HG03342 (cell line): ENCODE data around the gene HMBS.

Experiments used
- ATAC-seq: cut with Tn5 transposase; IDR thresholded peaks from one replicate; pipeline ENCODE4 v1.9.1; 2021; ENCODE audit warnings: mild to moderate bottlenecking, moderate library complexity; ENCODE audit not compliant: unreplicated experiment

HMBS gene

DNA sequence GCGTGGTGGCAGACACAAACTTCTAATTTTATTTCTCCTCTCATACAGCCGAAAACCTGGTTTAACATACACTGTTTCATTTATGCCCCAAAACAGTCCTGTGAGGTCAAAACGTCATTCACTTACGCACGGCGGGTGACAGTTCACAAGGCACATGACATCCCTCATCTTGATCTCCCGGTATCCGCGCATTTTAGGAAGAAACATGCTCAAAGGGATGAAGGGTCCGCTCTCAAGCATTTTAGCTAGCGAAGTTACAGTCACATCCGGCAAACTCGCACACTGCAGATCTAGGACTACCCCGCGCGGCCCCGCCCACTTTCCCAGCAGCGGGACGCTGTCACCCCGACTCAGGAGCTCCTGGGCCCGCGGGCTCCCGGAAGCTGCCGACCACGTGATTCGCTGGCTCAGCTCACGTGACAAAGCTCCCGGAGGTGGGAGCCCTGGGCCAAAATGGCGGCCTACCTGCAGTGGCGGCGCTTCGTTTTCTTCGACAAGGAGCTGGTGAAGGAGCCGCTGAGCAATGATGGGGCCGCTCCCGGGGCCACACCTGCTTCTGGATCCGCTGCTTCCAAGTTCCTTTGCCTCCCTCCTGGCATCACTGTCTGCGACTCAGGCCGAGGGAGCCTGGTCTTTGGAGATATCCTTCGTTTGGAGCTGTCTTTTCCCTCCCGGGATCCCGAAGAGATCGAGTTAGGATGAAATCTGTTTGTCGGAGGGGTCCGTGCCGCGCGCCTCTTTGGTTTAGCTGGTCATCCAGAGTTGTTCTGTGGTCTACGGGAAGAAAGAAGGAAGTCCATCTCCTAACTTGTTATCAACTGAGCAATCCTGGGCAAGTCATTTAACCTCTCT is 17.1 kb upstream of the HMBS start, which contains the start of gene VPS11:
TSS of gene VPS11 (plus strand) at position 448 of the 852 bp plus-strand sequence. CDS start at position 454, 6 bp downstream.
- ATAC-seq = peak; percentile 91

DNA sequence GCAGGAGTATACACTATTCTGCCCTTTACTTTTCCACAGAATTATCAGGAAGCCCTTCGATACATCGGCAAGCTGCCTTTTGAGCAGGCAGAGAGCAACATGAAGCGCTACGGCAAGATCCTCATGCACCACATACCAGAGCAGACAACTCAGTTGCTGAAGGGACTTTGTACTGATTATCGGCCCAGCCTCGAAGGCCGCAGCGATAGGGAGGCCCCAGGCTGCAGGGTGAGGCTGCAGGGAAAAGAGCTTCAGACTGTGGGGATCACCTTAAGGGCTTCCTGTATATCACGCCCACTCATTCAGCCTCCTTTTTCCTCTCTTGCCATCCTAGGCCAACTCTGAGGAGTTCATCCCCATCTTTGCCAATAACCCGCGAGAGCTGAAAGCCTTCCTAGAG is 6.8 kb upstream of the HMBS start:
- no peak for ATAC-seq

DNA sequence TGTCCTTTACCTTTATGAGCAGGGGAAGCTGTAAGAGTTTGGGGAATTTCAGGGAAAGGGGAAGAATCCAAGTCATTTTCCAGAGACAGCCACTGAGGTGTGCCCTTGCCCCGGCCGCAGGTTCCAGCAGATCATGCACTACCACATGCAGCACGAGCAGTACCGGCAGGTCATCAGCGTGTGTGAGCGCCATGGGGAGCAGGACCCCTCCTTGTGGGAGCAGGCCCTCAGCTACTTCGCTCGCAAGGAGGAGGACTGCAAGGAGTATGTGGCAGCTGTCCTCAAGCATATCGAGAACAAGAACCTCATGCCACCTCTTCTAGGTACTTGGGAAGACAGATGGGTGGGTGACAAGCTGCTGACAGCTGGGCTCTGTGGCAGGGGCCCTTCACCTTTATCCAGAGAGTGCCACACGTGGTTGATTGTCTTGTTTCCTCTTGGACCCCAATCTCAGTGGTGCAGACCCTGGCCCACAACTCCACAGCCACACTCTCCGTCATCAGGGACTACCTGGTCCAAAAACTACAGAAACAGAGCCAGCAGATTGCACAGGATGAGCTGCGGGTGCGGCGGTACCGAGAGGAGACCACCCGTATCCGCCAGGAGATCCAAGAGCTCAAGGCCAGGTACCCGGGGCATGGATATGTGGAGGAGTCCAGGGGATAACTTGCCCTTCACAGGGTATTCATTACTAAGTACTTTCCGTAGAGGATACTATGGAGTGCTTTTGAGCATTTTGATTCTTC is 5.8 kb upstream of the HMBS start:
- no peak for ATAC-seq

GRCh38 chr11:119081682-119082260 is 2.9 kb upstream of the HMBS start:
- no peak for ATAC-seq

DNA sequence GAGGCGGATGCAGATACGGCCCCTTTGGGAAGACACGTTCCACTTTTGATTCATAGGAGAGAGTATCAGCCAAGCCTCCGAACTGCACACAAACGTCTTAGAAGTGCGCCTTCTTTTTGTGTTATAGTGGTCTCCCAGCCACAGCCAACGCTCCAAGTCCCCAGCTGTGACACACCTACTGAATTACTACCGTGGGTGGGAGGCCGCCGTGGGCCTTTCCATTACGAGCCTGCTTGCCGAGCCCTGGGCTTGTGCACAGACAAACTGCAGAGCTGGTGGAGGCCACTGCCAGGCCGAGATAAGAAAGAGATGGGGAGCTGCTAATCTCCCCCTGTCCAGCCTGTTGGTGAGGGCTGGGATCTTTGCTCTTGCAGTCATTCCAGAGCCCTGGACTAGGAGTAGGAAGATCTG is 761 bp downstream of the HMBS start:
- ATAC-seq = peak; percentile 5

DNA sequence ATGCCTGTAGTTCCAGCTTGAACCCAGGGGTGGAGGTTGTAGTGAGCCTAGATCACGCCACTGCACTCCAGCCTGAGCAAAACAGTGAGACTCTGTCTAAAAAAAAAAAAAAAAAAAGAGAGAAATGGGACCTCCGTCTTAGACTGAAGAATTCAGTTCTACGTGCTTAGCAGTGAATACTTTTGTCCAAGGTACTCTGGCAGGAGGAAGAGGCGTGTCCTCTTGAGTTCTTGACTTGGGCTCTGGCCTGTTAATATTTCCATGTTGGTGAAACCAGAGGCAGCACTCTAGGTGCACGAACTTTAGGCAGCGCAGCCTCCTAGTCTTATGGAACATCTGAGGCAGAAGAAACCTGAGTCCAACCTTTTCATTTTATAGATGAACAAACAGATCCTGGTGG is 2.4 kb downstream of the HMBS start:
- ATAC-seq = no peak

DNA sequence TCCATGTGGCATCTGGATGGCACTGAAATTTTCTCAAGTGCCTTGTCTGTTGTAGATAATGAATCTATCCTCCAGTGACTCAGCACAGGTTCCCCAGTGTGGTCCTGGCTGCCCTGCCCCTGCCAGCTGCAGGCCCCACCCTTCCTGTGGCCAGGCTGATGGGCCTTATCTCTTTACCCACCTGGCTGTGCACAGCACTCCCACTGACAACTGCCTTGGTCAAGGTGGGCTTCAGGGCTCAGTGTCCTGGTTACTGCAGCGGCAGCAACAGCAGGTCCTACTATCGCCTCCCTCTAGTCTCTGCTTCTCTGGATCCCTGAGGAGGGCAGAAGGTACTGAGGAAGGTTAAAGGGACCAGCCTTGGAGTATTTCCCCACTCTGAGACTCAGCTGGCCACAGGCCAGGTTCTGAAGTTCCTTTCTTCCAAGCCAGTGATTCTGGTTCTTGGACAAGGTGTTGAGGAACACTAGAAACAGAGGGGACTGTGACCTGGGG is 3.1 kb downstream of the HMBS start:
- no peak for ATAC-seq

GRCh38 chr11:119088406-119088805 is 3.7 kb downstream of the HMBS start:
- ATAC-seq = no peak

GRCh38 chr11:119089319-119089718 is 4.6 kb downstream of the HMBS start:
- no peak for ATAC-seq

- no peak for ATAC-seq
Observed at GRCh38 chr11:119091178-119091577, 6.5 kb downstream of the HMBS start.

DNA sequence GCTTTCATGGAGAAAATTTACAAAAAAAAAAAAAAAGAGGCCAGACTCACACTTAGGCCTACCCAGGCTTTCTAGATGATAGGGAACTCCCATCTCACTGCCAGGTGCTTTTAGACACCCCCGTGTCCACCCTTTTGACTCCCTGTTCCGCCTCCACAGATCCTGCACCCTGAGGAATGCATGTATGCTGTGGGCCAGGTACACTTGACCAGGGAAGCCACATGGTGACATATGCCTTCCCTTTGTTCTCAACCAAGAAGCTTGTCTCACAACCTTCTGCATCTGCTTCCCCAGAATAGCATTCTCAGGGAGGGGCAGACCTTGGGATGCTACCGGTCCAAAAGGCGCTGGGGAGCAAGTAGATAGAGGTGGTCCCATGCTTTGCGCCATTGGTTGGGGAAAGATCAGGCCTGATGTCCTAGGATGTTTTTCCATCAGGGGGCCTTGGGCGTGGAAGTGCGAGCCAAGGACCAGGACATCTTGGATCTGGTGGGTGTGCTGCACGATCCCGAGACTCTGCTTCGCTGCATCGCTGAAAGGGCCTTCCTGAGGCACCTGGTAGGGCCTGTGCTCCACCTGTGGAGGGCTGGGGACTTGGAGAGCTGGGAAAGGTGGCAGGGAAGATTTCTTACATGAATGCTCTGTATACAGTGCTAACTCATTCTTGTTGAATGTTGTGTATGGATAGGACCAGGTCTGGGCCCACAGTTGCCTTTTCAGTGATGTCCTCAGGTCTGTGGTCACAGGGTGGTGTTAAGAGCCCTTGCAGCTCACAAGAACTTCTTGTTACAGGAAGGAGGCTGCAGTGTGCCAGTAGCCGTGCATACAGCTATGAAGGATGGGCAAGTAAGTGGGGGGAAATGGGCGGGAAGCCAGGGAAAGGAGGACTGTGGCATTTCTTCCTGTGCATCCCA is 7.5 kb downstream of the HMBS start:
- no peak for ATAC-seq

- ATAC-seq = no peak
Observed at GRCh38 chr11:119092880-119093842, 8.5 kb downstream of the HMBS start.

DNA sequence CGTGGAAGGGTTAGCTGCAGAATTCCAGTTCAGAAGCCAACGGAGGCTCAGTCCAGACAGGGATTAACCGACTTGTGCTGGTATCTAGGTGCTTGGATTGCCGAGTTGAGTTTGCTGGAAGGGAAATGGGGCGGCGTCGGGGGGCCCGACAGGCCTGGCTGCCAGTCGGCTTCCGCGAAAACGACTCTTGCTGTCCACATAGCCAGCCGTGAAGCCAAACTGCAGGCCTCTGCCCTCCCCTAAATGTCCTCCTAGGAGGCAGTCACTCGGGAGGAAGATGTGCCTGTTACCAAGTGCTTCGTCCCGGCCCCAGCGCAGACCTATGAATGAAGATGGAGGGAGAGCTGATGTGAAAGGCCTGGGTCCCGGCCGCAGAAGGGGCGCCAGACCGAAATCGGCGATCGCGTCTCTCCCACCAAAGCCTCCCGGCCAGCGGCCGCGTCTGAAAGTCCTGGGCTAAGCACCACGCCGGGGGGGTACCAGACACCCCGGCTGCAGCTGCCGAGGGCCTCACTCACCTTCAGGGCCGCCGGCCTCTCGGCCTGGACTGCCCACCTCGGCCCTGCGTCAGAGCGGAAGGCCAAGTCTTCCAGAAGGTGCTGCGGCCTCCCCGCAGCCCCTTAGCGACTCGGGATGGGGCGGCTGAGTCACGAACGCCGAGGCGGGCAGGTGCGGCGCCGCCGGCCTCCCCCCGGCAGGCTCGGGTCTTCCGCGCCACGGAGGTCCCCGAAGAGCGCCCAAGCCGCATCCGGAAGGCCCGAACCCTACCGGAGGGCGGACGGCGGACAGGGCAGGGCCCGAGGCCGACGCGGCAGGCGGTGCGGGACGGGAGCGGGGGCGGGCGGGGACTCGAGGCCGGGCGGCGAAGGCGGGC is 9.5 kb downstream of the HMBS start:
- ATAC-seq = no peak

GRCh38 chr11:119094816-119095065 is 10.1 kb downstream of the HMBS start:
- ATAC-seq = peak; percentile 31

DNA sequence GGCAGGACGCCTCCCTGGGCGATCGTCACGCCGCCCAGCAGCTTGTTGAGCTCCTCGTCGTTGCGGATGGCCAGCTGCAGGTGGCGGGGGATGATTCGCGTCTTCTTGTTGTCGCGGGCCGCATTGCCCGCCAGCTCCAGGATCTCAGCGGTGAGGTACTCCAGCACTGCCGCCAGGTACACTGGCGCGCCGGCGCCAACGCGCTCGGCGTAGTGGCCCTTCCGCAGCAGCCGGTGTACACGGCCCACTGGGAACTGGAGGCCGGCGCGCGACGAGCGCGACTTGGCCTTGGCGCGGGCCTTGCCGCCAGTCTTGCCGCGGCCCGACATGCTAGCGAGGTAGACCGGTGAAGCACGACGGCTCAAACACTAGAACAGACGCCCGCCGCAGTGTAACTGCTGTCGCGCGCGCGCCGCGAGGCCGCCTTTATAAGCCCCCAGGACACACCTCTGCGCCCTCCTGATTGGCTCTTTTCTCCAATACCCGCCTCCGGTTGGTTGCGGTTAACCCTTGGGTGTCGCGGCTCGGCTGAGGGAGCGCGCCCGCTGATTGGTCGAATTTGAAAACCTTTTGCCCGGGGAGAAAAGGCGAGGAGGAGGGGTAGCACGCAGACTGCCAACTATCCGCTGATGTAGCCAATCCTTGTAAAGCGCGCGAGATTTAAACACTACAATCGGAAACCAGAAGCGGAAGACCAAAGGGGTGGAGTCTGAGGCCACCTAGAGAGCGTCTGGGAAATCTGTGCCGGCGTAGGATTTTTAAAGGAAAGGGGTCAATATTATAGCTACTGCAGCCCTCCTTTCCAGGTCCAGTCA is 10.6 kb downstream of the HMBS start:
- ATAC-seq = peak; percentile 80

GRCh38 chr11:119099711-119100110 is 15.0 kb downstream of the HMBS start:
- no peak for ATAC-seq

- no peak for ATAC-seq
Observed at GRCh38 chr11:119100246-119100970, 15.7 kb downstream of the HMBS start.
